ENCODE results near the gene LUM. TPM values are rescaled to one million over a fixed set of nuclear protein-coding genes. Genes with fewer than 3 reads are reported as not detected.

Gene LUM
- total and polyA plus RNA-seq, 2 donors (not counting 1 experiment from before 2014, with no cell fraction given), result 217 to 577 TPM

DNA sequence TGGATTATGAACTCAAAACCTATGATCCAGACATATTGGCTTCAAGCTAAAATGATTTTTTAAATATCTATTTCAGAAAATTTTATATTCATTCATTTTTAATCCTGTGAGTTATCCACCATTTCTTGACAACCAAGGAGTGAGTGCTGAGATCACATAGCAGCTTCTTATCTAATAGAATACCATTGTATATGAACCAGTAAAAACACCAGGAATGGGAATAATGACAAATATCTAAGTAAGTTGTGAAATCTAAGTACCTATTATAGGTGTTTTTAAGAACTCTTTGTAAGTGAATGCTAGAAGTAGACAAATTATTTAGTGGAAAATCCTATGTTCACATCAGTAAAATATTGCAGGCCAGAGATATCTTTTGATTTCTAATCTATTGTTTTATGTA lies 8.2 kb downstream of the LUM start:
- no peak overlapping the region for H2AFZ ChIP-seq (ENCODE audit: low read length)
- no peaks in the 10 kb centered on the region for H3K9me3 ChIP-seq (ENCODE audit: control insufficient read depth, insufficient read depth, low read depth, low read length)
- H3K27ac ChIP-seq (ENCODE audit: insufficient read depth, low read length), result no peak overlapping the region
- no peaks in the 10 kb centered on the region for H3K27me3 ChIP-seq (ENCODE audit: control insufficient read depth, insufficient read depth, low read length)
- H3K4me3 ChIP-seq (replicated peaks in 1 of 4; ENCODE audit: control extremely low read depth in 1 of 4, insufficient read depth in 1 of 4, low read depth in 3 of 4, low read length in 4 of 4), result no peak overlapping the region
- H3K9ac ChIP-seq (ENCODE audit: insufficient read depth, low read length), result no peak overlapping the region
- H3K79me2 ChIP-seq (ENCODE audit: control insufficient read depth, insufficient read depth, low read length), result no peaks in the 10 kb centered on the region
- H3K36me3 ChIP-seq (ENCODE audit: control insufficient read depth, insufficient read depth, low read length), result no peaks in the 10 kb centered on the region
- H3K4me1 ChIP-seq (ENCODE audit: control insufficient read depth, extremely low read depth, insufficient read depth, low read length), result peaks cover 3% of the 10 kb centered on the region
- DNase-seq (ENCODE audit: low read depth in 2 of 2), result peak in 1 of 2 donors; percentile 55
- no peak overlapping the region for H3K4me2 ChIP-seq (ENCODE audit: extremely low read depth, insufficient read depth, low read length)
- H4K20me1 ChIP-seq (ENCODE audit: control insufficient read depth, extremely low read depth, insufficient read depth, low read length), result no peaks in the 10 kb centered on the region
- no peak for TF ChIP-seq EZH2 (IDR thresholded peaks at IDR 0.05; ENCODE audit: low read length, missing control alignments)
- TF ChIP-seq, protein P1, sequence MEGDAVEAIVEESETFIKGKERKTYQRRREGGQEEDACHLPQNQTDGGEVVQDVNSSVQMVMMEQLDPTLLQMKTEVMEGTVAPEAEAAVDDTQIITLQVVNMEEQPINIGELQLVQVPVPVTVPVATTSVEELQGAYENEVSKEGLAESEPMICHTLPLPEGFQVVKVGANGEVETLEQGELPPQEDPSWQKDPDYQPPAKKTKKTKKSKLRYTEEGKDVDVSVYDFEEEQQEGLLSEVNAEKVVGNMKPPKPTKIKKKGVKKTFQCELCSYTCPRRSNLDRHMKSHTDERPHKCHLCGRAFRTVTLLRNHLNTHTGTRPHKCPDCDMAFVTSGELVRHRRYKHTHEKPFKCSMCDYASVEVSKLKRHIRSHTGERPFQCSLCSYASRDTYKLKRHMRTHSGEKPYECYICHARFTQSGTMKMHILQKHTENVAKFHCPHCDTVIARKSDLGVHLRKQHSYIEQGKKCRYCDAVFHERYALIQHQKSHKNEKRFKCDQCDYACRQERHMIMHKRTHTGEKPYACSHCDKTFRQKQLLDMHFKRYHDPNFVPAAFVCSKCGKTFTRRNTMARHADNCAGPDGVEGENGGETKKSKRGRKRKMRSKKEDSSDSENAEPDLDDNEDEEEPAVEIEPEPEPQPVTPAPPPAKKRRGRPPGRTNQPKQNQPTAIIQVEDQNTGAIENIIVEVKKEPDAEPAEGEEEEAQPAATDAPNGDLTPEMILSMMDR (conservative IDR thresholded peaks at IDR 0.05 in 1 of 2, IDR thresholded peaks at IDR 0.05 in 1 of 2; ENCODE audit: low read depth in 1 of 2, low read length in 2 of 2), result no peak

DNA sequence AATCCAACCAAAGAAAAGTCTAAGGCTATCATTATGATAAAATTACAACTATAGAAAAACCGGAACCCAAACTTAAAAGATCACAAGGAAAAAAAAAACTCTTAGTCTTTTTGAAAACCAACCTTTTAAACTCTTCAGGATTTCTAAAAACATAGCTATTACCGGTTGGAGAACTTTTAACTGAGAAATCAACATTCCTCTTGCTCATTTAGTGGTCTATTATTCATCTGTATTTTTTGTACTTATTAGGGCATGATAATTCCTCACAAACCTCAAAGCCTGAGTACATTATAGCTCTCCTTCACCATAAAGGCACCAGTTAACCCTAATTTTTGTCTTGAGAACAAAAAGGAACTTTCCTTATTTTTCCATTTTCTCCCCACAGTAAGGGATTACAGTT lies 10.4 kb downstream of the LUM start:
- Histone ChIP-seq H3K79me2 (ENCODE audit: control insufficient read depth, insufficient read depth, low read length) (no peaks in the 10 kb centered on the region), H4K20me1 (ENCODE audit: control insufficient read depth, extremely low read depth, insufficient read depth, low read length) (no peaks in the 10 kb centered on the region), H3K4me2 (ENCODE audit: extremely low read depth, insufficient read depth, low read length) (no peak overlapping the region), H3K27ac (ENCODE audit: insufficient read depth, low read length) (no peak overlapping the region), H3K9me3 (ENCODE audit: control insufficient read depth, insufficient read depth, low read depth, low read length) (no peaks in the 10 kb centered on the region), H3K36me3 (ENCODE audit: control insufficient read depth, insufficient read depth, low read length) (no peaks in the 10 kb centered on the region), H3K4me1 (ENCODE audit: control insufficient read depth, extremely low read depth, insufficient read depth, low read length) (peaks cover 3% of the 10 kb centered on the region), H3K9ac (ENCODE audit: insufficient read depth, low read length) (no peak overlapping the region), H3K4me3 (replicated peaks in 1 of 4; ENCODE audit: control extremely low read depth in 1 of 4, insufficient read depth in 1 of 4, low read depth in 3 of 4, low read length in 4 of 4) (no peak overlapping the region), H3K27me3 (ENCODE audit: control insufficient read depth, insufficient read depth, low read length) (no peaks in the 10 kb centered on the region), H2AFZ (ENCODE audit: low read length) (no peak overlapping the region)
- TF ChIP-seq, protein P1 (conservative IDR thresholded peaks at IDR 0.05 in 1 of 2, IDR thresholded peaks at IDR 0.05 in 1 of 2; ENCODE audit: low read depth in 1 of 2, low read length in 2 of 2), result no peak
- TF ChIP-seq EZH2 (IDR thresholded peaks at IDR 0.05; ENCODE audit: low read length, missing control alignments), result no peak
- DNase-seq (ENCODE audit: low read depth in 2 of 2), result peak in 1 of 2 donors; percentile 85

DNA sequence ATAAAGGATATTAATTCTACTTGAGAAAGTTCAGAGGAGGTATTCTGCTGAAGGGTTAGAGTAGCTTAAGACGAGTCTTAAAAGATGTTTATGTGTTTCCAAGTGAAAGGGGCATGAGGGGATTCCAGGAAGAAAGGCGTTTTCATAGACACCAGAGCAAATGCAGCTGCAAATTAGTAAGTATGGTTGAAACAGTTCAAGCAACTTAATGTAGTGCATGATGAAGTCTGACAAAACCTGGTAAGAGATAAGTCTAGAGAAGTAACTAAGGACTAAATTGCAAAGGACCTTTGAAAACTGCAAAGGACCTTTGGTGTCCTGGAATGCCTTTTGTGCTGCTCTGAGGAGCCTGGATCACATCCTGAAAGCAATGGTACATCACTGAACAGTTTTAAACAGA lies 11.5 kb downstream of the LUM start:
- H4K20me1 ChIP-seq (ENCODE audit: control insufficient read depth, extremely low read depth, insufficient read depth, low read length), result no peaks in the 10 kb centered on the region

More for the DNA sequence above, 11.5 kb downstream of the LUM start:
- no peak overlapping the region for H3K27ac ChIP-seq (ENCODE audit: insufficient read depth, low read length)
- DNase-seq (ENCODE audit: low read depth in 2 of 2), result no peak
- H3K27me3 ChIP-seq (ENCODE audit: control insufficient read depth, insufficient read depth, low read length), result no peaks in the 10 kb centered on the region
- H3K4me2 ChIP-seq (ENCODE audit: extremely low read depth, insufficient read depth, low read length), result no peak overlapping the region
- TF ChIP-seq EZH2 (IDR thresholded peaks at IDR 0.05; ENCODE audit: low read length, missing control alignments), result no peak
- TF ChIP-seq, protein P1 (conservative IDR thresholded peaks at IDR 0.05 in 1 of 2, IDR thresholded peaks at IDR 0.05 in 1 of 2; ENCODE audit: low read depth in 1 of 2, low read length in 2 of 2), result no peak
- peaks cover 3% of the 10 kb centered on the region for H3K4me1 ChIP-seq (ENCODE audit: control insufficient read depth, extremely low read depth, insufficient read depth, low read length)
- no peak overlapping the region for H2AFZ ChIP-seq (ENCODE audit: low read length)
- H3K9ac ChIP-seq (ENCODE audit: insufficient read depth, low read length), result no peak overlapping the region
- H3K79me2 ChIP-seq (ENCODE audit: control insufficient read depth, insufficient read depth, low read length), result no peaks in the 10 kb centered on the region
- no peak overlapping the region for H3K4me3 ChIP-seq (replicated peaks in 1 of 4; ENCODE audit: control extremely low read depth in 1 of 4, insufficient read depth in 1 of 4, low read depth in 3 of 4, low read length in 4 of 4)
- H3K36me3 ChIP-seq (ENCODE audit: control insufficient read depth, insufficient read depth, low read length), result no peaks in the 10 kb centered on the region
- no peaks in the 10 kb centered on the region for H3K9me3 ChIP-seq (ENCODE audit: control insufficient read depth, insufficient read depth, low read depth, low read length)

Measured in fibroblast of lung (primary cell).